Astrocyte (in vitro differentiated cells and primary cell): ENCODE results near the gene GPR15LG.

Experiments
- CTCF ChIP-seq: IDR thresholded peaks from 2 replicates; pipeline ENCODE4 v1.5.1; 2011; ENCODE audit warnings: low read depth, mild to moderate bottlenecking, inconsistent platforms, low read length, moderate library complexity; ENCODE audit not compliant: insufficient read depth
- EZH2 ChIP-seq: IDR thresholded peaks from 2 replicates; pipeline ENCODE4 v1.6.1; 2012; ENCODE audit warnings: mild to moderate bottlenecking, low read length, inconsistent platforms; ENCODE audit not compliant: insufficient read depth

DNA sequence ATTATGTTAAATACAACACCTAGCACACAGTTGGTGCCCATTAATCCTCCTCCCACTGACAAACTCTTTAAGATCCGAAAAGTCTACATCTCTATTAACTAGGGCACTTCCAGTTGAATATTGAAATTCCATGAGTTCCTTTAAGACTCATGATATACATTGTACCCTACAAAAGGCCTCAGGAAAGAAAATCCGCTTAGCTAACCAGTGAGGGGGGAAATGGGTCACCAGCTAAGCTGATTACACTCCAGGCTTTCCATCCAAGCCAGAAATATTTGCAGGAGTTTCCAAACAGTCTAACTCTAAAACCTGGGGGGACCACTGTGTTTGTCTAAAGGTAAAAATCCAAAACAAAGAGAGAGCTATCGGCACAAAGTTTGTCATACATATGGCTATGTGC is 53.0 kb downstream of the GPR15LG start:
- no peak for TF ChIP-seq CTCF
- no peak for TF ChIP-seq EZH2
